Astrocyte of the spinal cord (primary cell): Measurements from ENCODE around the gene TMCC3.

Experiments used
- DNase-seq: peaks from one replicate; pipeline ENCODE4 v3.0.0; 2011; ENCODE audit warnings: low read depth, low spot score
- H3K4me3 ChIP-seq: 2 replicates; pipeline ENCODE4 v1.5.1; 2011; ENCODE audit warnings: low read depth, mild to moderate bottlenecking, low read length, moderate library complexity
- in situ Hi-C: cut with HindIII; loops from 2 replicates; pipeline ENCODE4 v1.10.0; 2017; ENCODE audit warnings: low sequenced_read_pairs
- TF ChIP-seq, protein P1 (sequence below): IDR thresholded peaks from 2 replicates; pipeline ENCODE4 v1.5.1; 2012; ENCODE audit warnings: low read depth, mild to moderate bottlenecking, low read length, inconsistent platforms

The TMCC3 gene

DNA sequence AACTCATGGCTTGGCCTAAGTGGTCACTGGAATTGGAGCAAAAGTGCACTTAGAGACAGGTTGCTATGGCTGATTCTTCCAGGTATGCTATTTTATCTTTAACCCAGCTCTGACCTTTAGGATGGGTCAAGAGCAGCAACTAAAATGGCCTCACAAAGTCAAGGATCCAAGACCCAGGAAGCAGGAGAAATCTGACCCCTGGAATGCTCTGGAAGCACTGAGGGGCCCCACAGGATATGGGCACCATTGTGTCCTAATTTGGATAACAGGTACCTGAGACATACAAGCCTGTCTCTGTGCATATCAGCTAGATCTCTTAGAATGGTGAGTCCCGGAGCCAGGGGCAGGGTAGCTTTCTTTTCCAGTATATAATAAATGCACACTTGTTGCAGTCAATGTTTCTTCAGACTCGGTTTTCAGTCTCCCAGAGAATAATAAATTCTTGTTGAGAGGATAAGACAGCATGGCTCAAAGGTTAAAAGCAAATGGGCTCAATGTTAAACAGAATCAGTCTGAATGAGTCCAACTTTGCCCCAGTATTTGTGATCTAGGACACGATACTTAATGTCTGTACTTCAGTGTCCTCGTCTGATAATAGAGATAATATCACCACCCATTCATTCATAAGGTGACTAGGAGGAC, 29.3 kb upstream of the TMCC3 start:
- no peak for DNase-seq
- in situ Hi-C loops = no loop called here
- TF ChIP-seq, protein P1, sequence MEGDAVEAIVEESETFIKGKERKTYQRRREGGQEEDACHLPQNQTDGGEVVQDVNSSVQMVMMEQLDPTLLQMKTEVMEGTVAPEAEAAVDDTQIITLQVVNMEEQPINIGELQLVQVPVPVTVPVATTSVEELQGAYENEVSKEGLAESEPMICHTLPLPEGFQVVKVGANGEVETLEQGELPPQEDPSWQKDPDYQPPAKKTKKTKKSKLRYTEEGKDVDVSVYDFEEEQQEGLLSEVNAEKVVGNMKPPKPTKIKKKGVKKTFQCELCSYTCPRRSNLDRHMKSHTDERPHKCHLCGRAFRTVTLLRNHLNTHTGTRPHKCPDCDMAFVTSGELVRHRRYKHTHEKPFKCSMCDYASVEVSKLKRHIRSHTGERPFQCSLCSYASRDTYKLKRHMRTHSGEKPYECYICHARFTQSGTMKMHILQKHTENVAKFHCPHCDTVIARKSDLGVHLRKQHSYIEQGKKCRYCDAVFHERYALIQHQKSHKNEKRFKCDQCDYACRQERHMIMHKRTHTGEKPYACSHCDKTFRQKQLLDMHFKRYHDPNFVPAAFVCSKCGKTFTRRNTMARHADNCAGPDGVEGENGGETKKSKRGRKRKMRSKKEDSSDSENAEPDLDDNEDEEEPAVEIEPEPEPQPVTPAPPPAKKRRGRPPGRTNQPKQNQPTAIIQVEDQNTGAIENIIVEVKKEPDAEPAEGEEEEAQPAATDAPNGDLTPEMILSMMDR = no peak
- H3K4me3 ChIP-seq = no peak overlapping the region

DNA sequence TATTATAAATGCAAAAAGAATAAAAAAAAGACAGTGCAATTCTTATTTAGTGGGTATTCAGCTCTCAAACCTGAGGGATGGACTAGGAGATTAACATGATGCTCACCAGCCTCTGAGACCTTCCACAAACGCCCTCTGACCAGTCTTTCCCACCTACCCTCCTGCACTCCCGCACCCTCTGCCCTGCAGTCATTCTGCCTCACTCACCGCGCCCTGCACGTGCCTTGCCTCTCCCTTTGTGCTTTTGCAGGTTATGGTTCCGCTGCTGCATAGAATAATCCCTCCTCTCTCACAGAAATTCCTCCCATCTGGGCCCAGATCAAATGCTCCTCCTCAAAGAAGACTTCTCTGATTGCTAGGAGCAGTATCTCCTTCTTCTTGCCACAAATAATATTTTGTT, 28.5 kb upstream of the TMCC3 start:
- H3K4me3 ChIP-seq = no peak overlapping the region
- DNase-seq = no peak
- in situ Hi-C loops = no loop called here
- TF ChIP-seq, protein P1 = no peak

DNA sequence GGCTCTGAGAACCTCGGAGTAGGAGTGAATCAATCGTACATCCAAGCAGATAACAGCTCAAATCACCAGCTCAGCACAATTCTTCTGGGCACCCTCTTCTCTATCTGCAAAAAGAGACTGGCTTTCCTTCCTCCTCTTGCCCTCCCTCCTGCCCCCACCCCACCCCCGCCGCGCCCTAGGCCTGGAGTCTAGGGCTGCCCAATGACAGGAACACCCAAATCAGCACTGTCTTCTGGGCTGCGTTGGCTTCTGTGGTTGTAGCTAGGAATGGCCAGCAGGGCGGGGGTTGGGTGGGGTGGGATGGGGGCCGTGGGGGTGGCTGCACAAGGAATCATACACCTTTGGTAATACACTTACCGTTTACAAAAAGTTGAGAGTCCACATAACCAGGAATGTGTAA, 28.0 kb upstream of the TMCC3 start:
- H3K4me3 ChIP-seq = no peak overlapping the region
- in situ Hi-C loops = no loop called here
- no peak for DNase-seq
- TF ChIP-seq, protein P1 = no peak

DNA sequence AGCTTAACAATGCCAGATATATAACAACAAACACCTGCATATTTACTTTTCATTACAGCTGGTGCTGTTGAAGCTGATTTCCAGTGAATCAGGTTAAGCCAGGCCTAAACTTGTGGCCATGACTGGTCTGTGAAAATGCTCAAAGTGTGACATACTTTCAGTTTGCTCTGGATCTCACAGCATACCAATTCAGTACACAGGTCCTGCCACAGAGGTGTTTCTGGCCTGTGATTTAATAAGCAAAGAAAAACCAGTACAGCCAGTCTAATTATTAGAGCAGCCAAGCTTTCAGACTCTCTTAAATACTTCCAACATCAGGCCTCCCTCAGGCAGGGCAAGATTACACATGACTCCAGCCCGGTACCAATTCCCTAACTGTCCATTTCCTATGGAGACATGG, 27.4 kb upstream of the TMCC3 start:
- TF ChIP-seq, protein P1 = no peak
- DNase-seq = no peak
- in situ Hi-C loops = no loop called here
- no peak overlapping the region for H3K4me3 ChIP-seq

DNA sequence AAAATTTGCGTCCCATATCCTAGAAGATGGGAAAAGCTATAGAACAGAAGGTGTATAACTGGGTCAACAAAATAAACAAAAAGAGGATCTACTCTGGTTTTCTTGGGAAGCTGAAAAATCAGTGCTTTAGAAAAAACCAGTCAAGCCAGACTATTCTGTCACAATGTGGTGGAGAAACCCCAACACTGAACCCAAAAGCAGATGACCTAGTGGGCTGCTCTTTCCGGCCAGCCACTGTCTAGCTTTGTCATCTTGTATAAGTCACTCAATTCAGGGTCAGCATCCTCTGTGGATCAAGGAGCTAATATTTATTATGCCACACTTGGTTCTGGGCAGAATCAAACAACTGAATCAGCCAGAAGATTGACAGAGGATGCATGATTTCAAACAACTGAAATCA, 26.6 kb upstream of the TMCC3 start:
- DNase-seq = no peak
- in situ Hi-C loops = no loop called here
- TF ChIP-seq, protein P1 = no peak
- H3K4me3 ChIP-seq = no peak overlapping the region

DNA sequence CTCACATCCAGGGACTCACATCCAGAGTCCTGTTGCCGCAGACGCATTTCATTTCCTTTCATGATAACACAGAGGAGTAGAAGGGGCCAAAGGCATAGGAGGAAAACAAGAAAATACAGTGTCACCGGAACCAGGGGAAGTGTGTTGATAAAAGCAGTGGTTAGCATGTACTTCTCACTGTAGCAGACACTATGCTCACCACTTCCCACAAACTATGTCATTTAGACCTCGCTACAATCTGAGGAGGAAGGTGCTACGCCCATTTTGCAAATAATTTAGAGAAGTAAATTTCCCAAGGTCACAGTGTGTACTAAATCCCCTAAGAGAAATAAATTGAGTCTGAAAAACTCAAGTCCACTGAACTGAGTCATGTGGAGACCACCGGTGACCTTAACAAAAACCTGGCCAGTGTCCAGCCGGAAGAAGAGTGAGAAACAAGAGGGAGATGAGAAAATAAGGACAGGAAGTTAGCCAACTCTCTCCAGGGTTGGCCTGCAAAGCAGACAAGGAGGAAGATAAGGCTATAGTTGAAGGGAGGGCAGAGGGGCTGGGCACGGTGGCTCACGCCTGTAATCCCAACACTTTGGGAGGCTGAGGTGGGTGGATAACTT, 25.8 kb upstream of the TMCC3 start:
- no peak for DNase-seq
- H3K4me3 ChIP-seq = no peak overlapping the region

More for the DNA sequence above, 25.8 kb upstream of the TMCC3 start:
- TF ChIP-seq, protein P1 = no peak
- in situ Hi-C loops = no loop called here
